ENCODE results near the gene PDE2A.
A peak's percentile ranks its signal among the peaks of the same experiment; 100 is the strongest.

The PDE2A gene

GRCh38 chr11:72634016-72634415, 40.2 kb downstream of the PDE2A start:
- no peak for DNase-seq

- no peak for DNase-seq
Observed at GRCh38 chr11:72633068-72633467, 41.2 kb downstream of the PDE2A start.

DNA sequence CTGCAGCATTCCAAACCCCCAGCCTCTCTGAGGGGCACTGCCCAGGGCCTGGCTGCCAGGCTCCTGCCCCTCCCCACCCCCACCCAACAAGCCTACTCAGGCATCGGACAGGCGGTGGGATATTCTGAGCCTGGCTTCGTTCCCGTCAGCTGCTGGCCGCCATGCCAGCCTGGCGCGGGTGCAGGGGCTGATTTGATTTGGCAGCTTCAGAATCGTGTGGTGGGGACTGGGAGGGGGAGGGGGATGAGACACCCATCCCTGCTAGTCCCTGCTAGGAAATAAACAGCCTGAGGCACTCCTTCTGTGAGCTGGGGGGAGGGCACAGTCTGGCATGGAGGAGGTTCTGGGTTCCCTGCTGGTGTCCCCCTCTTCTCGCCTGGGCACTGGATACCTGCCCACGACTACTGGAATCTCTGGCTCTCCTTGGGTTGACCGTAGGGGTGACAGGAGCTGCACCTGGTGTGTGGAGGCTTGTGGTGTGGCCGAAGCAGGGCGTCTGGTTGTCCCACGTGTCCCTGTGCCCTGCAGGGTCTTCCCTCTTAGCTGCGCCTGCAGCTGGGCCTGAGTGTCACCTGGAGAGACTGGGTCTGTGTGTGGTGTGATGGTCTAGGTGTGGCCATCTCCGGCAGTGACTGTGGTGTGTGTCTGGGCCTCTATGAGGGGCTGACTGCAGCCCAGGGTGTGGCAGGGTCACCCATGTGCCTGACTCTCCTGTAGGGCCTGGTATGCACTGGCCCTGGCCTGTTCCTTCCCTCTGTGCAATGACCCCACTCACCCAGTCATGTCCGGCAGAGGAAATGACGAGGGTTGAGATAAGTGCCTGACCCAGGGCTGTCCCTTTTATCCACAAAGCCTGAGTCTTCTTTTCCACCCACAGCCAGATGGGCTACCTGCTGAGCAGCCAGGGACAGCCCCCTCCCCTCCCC, 42.2 kb downstream of the PDE2A start:
- DNase-seq: no peak

- DNase-seq: no peak
Observed at GRCh38 chr11:72630104-72630852, 43.9 kb downstream of the PDE2A start.

DNA sequence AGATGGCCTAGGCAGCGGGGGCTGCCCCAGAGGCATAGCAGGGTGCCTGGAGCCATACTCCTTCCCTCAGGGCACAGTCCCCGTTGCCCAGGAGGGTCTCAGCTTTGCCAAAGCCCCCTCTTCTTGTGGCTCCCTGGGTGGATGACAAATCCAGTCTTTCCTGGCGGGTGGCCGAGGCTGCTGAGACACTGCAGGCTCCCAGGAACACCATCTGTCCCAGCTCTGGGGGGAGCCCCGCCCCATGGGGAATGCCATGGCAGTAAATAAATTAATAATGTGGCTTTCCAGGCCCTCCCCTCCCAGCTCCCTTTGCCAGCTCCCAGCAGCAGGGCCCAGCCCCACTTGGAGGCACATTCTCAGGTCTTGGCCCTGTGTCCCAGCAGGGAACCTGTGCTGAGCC, 45.0 kb downstream of the PDE2A start:
- no peak for DNase-seq

- DNase-seq: no peak
Observed at GRCh38 chr11:72627594-72628281, 46.5 kb downstream of the PDE2A start.

DNA sequence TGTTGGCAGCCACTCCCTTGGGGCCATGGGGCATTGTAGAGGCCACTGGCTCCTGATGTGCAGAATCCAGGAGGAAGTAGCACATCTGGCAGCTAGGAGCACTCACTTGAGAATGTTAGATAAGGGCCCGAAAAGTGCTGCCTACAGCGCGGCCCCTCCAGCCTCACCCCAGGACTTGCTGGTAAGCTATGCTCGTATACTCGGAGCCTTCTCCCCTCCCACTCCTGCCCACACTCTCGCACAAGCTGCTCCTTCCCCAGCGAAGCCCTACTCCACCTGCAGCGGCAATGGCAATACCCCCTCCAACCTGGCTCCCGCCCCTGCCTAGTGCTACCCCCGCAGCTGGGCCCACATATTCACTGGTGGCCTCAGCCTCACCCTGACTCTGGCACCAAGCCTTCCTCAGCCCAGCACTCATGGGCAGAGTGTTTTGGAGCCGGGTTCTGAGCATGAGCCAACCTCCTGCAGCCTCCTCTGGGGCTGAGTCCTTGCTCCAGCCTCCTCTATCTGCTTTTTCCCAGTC, 47.7 kb downstream of the PDE2A start:
- no peak for DNase-seq

- no peak for DNase-seq
Observed at GRCh38 chr11:72625691-72626413, 48.4 kb downstream of the PDE2A start.

DNA sequence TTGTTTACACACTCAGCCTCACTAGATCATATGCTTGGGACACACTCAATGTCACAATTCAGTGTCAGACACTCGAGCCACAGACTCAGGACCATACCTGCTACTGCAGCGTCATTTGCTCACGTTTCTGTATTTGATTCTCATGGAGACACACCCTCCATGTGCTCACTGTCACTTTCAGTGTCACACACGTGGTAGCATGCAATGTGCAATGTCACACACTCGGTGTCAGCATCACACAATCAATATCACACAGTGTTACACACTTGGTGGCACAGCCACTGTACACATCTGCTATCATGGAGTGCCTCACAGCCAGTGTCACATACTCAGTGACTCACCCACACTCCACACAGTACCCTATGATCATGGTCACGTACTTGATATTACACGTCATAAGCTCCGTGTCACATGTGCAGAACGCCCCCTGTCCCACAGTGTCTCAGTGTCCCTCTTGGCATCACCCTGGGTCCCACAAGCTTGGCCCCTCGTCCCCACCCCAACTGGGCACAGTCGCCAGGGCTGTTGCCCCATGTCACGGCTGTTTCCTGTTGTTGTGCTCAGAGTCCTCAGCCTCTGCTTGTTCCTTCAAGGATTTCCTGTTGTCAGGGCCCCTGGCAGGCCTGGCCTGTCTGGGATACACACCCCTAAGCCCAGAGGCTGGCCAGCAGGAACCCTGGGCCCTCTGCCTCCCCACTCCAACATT, 49.6 kb downstream of the PDE2A start:
- DNase-seq: no peak

GRCh38 chr11:72623052-72623451, 51.2 kb downstream of the PDE2A start:
- no peak for DNase-seq

DNA sequence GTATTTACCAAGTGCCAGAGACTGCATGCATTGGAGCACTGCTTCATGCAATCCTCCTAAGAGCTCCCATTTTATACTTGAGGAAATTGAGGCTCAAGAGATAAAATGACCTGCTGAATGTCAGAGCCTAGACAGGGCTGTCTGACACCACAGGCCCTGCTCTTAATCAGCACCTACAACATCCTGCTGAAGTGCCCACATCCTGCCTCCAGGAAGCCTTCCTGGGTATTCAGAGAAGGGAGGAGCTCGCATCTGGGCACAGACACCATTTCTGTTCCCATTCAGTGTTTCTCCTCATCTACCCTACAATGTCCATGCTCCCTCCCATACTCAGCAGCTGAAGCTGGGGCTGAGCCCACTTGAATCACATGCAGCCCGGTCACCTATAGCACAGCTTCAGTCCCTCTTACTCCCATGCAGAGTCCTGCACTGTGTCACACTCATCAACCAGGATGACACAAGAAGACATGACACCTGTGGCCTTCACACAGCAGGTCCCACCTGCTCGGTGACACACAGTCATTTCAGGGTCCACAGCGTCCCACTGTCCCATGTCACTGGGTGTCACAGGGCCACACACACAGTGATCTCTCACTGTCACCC, 53.1 kb downstream of the PDE2A start:
- no peak for DNase-seq

DNA sequence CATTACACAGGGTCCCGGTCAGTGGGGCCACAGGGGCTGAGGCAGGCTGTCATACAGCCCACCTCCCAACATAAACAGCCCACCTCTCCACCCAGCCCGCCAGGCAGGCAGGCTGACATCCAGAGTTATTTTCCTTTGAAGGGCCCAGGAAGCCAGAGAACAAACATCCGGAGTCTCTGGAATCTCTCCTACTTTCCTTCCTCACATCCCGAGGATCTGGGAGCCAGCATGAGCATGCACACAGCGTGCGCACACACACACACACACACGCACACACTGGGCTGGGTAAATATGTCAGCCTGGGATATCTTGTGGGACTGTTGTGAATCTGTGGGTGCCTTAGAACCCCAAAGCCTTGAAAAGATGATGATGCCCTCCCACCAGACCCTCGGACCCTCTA, 55.4 kb downstream of the PDE2A start:
- no peak for DNase-seq

- DNase-seq: no peak
Observed at GRCh38 chr11:72617080-72617762, 57.0 kb downstream of the PDE2A start.

- no peak for DNase-seq
Observed at GRCh38 chr11:72616655-72617054, 57.6 kb downstream of the PDE2A start.

GRCh38 chr11:72615329-72615728, 58.9 kb downstream of the PDE2A start:
- no peak for DNase-seq

DNA sequence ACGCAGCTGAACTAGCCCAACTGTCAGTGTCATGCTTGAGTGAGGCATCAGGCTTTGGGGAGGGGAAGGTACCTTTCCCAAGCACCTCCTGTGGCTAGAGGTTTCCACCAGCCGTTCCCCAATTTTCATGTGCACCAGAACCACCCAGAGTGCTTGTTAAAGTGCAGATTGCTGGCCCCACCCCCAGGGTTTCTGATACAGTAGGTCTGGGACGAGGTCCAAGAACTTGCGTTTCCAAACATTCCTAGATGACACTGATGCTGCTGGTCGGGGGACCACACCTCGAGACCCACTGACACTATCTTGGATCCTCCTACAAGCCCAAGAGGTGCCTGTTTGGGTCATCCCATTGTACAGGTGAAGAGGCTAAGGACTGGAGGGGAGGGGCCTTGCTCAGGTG, 59.8 kb downstream of the PDE2A start:
- no peak for DNase-seq

DNA sequence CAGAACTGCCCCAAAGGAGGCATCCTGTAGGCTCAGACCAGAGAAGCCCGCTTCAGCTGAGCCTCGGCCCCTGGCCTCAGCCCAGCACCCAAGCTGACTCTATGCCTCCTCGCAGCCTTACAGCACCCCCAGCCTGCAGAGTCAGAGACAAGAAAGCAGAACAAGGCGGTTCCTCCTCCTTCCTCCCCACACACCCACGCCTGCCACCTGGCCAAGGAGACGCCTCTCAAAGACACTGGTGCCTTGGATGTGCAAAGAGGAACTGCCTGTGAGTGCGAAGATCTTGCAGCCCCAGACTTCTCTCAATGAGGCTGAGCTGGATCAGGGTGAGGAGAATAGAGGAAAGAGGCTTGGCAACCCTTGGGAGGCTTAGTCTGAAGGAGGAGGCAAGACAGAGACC, 60.2 kb downstream of the PDE2A start:
- DNase-seq: peak; percentile 46

- no peak for DNase-seq
Observed at GRCh38 chr11:72613450-72613849, 60.8 kb downstream of the PDE2A start.

GRCh38 chr11:72609476-72609875, 64.7 kb downstream of the PDE2A start:
- DNase-seq: no peak

DNA sequence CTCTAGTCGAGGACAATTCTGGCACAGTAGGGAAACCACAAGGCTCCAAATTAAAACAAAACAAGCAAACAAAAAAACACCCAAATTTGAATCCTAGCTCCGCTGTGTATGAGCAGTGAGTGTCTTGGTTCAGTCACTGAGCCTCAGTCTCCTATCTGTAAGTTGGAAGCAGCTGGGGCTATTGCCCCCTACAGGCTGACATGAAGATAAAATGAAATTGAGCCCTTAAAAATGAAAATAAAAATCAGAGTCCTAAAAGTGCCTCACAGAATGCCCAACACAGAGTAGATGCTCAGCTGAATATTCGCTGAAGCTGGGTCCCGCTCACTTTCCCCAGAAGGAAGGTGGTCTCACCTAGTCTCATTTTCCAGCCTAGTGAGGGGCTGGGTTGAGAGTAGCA, 65.2 kb downstream of the PDE2A start:
- DNase-seq: no peak

GRCh38 chr11:72607496-72607895, 66.7 kb downstream of the PDE2A start:
- DNase-seq: no peak

Data from GDM1 (cell line).